ENCODE measurements around the gene FAM217B.
A peak's percentile ranks its signal among the peaks of the same experiment; 100 is the strongest.
"Not testable (repeated sequence)": the region's sequence is repeated elsewhere in the genome, so short reads cannot be mapped to it uniquely, and the experiment has no call there.

Gene FAM217B

GRCh38 chr20:59948828-59949720 is 8.9 kb downstream of the FAM217B start:
- TF ChIP-seq CTCF (IDR thresholded peaks at IDR 0.05; ENCODE audit: low read depth, low read length, missing control alignments), result peak; percentile 63
- DNase-seq (ENCODE audit: low read depth), result peak; percentile 60
- in situ Hi-C loops (cut with HindIII; ENCODE audit: low sequenced_read_pairs), result no loop called here
- H3K4me3 ChIP-seq (ENCODE audit: low read depth, low read length), result no peak overlapping the region

DNA sequence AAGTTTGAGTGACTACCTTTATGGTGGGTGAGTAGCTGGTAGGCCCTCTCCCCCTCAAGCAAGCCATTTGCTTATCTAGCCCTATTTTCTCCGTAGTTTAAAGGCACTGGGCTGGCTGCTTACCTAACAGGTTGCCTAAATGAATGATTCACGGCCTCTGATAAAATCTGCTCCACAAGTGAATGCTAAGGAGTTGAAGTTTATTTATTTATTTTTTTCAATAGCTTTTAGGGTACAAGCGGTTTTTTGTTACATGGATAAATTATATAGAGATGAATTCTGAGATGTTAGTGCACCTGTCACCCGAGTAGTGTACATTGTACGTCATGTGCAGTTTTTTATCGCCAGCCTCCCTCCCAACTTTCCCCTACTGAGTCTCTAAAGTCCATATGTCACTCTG is 9.7 kb downstream of the FAM217B start:
- no peak for DNase-seq (ENCODE audit: low read depth)
- TF ChIP-seq CTCF (IDR thresholded peaks at IDR 0.05; ENCODE audit: low read depth, low read length, missing control alignments), result no peak
- no peak overlapping the region for H3K4me3 ChIP-seq (ENCODE audit: low read depth, low read length)
- in situ Hi-C loops (cut with HindIII; ENCODE audit: low sequenced_read_pairs), result no loop called here

GRCh38 chr20:59954718-59955117 is 14.5 kb downstream of the FAM217B start:
- DNase-seq (ENCODE audit: low read depth), result no peak
- no peak overlapping the region for H3K4me3 ChIP-seq (ENCODE audit: low read depth, low read length)
- no peak for TF ChIP-seq CTCF (IDR thresholded peaks at IDR 0.05; ENCODE audit: low read depth, low read length, missing control alignments)
- in situ Hi-C loops (cut with HindIII; ENCODE audit: low sequenced_read_pairs), result no loop called here

- DNase-seq (ENCODE audit: low read depth), result no peak
- peak; percentile 32 for TF ChIP-seq CTCF (IDR thresholded peaks at IDR 0.05; ENCODE audit: low read depth, low read length, missing control alignments)
- H3K4me3 ChIP-seq (ENCODE audit: low read depth, low read length), result no peak overlapping the region
- in situ Hi-C loops (cut with HindIII; ENCODE audit: low sequenced_read_pairs), result no loop called here
Observed at GRCh38 chr20:59955131-59955796, 15.1 kb downstream of the FAM217B start.

DNA sequence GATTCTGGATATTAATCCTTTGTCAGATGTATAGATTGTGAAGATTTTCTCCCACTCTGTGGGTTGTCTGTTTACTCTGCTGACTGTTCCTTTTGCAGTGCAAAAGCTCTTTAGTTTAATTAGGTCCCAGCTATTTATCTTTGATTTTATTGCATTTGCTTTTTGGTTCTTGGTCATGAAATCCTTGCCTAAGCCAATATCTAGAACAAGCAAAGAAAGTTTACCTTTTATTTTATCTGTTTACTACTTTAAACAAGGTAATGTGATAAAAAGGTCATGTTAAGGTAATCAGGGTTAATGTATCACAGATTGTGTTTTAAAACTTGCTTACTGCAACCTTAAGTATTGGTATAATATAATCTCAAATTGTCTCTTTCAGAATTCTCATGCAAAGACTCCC is 17.4 kb downstream of the FAM217B start:
- in situ Hi-C loops (cut with HindIII; ENCODE audit: low sequenced_read_pairs), result not testable (repeated sequence)

DNA sequence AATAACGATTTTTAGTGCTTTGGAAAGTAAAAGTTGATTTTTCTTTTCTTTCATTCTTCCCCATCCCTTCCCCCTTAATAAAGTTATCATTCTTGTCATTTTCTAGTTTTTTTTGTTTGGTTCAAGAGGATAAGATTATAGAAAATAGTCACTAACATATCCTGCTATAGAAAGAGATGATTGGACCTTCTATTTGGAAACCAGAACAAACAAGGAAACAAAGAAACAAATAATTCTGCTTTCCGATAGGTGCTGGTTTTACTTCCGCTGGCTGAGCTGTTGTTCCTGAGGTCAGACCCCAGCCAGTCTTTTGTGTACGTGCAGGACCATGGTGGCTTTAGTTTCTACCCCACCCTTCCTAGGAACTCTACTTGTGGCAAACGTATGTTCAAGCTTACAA is 17.9 kb downstream of the FAM217B start, which contains the start of gene CDH26:
Gene CDH26 (plus strand): TSS at position 301 of the 400 bp plus-strand sequence. CDS start 304 bp downstream, outside the sequence.
- no peak within 1 kb of the TSS for H3K4me3 ChIP-seq (ENCODE audit: low read depth, low read length)
- in situ Hi-C loops (cut with HindIII; ENCODE audit: low sequenced_read_pairs), result no loop called here
- no peak for TF ChIP-seq CTCF (IDR thresholded peaks at IDR 0.05; ENCODE audit: low read depth, low read length, missing control alignments)
- DNase-seq (ENCODE audit: low read depth), result no peak

More for the DNA sequence above, 17.4 kb downstream of the FAM217B start:
- H3K4me3 ChIP-seq (ENCODE audit: low read depth, low read length); DNase-seq (ENCODE audit: low read depth): not testable (repeated sequence)

DNA sequence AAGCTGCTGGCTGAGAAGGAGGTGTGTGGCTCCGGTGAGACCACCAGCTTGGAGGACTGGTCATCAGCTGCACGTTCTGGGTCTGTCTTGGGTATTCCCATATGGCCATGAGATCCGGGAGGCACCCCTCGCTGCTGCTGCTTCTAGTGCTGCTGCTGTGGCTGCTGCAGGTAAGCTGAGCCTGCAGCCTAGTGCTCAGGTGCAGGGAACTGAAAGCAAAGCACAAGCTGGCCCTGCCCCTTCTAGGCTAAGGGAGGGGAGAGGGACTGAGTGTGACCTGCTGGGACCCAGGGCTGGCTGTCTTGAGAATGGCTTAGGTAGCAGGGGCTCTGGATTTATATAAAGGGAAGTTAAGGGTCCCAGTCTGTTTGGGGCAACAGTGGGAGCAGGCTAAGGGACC is 18.4 kb downstream of the FAM217B start:
- no peak overlapping the region for H3K4me3 ChIP-seq (ENCODE audit: low read depth, low read length)
- no peak for DNase-seq (ENCODE audit: low read depth)
- TF ChIP-seq CTCF (IDR thresholded peaks at IDR 0.05; ENCODE audit: low read depth, low read length, missing control alignments), result no peak
- in situ Hi-C loops (cut with HindIII; ENCODE audit: low sequenced_read_pairs), result no loop called here
